Gastrocnemius medialis (tissue), 4 donors: Measurements from ENCODE around the gene UNK. TPM values are rescaled to one million over a fixed set of nuclear protein-coding genes. Genes with fewer than 3 reads are reported as not detected.

ENCODE experiments used
- ATAC-seq, 2 donors: fragments of 150-250 bp; one replicate each; pipeline ENCODE4 v1.9.1; 2016
- DNase-seq, 2 donors: peaks; one replicate each; pipeline ENCODE4 v3.0.0-alpha.2; 2019
- H3K27ac ChIP-seq, 4 donors: fragments of 200-600 bp; sonication (generic); 1 replicate in 1 of 4; 2 replicates in 3 of 4; pipeline ENCODE4 v1.5.1; 2016 to 2018; ENCODE audit warnings: mild to moderate bottlenecking in 2 of 4, moderate library complexity in 1 of 4
- H3K27me3 ChIP-seq, 3 donors: fragments of 200-600 bp; sonication (generic) in 2 of 3; 1 replicate in 1 of 3; 2 replicates in 2 of 3; pipeline versions ENCODE4 v1.5.1 to v1.6.0; 2016 to 2019; ENCODE audit warnings: mild to moderate bottlenecking in 1 of 3, moderate library complexity in 1 of 3
- H3K36me3 ChIP-seq, 2 donors: fragments of 200-600 bp; sonication (generic) in 1 of 2; one replicate each; pipeline ENCODE4 v1.5.1; 2017 to 2018
- H3K4me1 ChIP-seq, 2 donors: fragments of 200-600 bp; sonication (generic) in 1 of 2; one replicate each; pipeline ENCODE4 v1.5.1; 2016 to 2017; ENCODE audit warnings: mild to moderate bottlenecking in 2 of 2
- H3K4me3 ChIP-seq, 4 donors: fragments of 200-600 bp; sonication (generic) in 3 of 4; 1 replicate in 1 of 4; 2 replicates in 3 of 4; pipeline ENCODE4 v1.5.1; 2016 to 2019; ENCODE audit warnings: mild to moderate bottlenecking in 2 of 4
- H3K9me3 ChIP-seq, 3 donors: fragments of 200-600 bp; sonication (generic) in 2 of 3; 1 replicate in 1 of 3; 2 replicates in 2 of 3; pipeline ENCODE4 v1.5.1; 2016 to 2019
- CTCF ChIP-seq, 5 experiments: fragments of 450-650 bp in 3 of 5; fragments of 200-600 bp in 2 of 5; sonication (generic) in 2 of 5; IDR thresholded peaks in 4 of 5; conservative IDR thresholded peaks in 1 of 5; 1 replicate in 4 of 5; 2 replicates in 1 of 5; pipeline ENCODE4 v1.5.1; 2016 to 2019; ENCODE audit warnings: antibody characterized with exemption in 5 of 5, mild to moderate bottlenecking in 3 of 5, moderate library complexity in 3 of 5
- POLR2A ChIP-seq, 2 donors: fragments of 450-650 bp; IDR thresholded peaks; one replicate each; pipeline ENCODE4 v1.6.1; 2017; ENCODE audit warnings: antibody characterized with exemption in 2 of 2, mild to moderate bottlenecking in 2 of 2, moderate library complexity in 2 of 2
- in situ Hi-C, 4 donors: fragments of 200-750 bp; cut with MboI; loops; one replicate each; pipeline versions ENCODE4 v1.15.0 to v1.8.0; 2017; ENCODE audit warnings: low sequenced_read_pairs in 4 of 4
- intact Hi-C: fragments of 100-400 bp; cut with DNase I; formaldehyde crosslinking; loops from one replicate; pipeline ENCODE4 v1.15.1; 2023; ENCODE audit warnings: low total_unique reads
- total RNA-seq, 4 donors: library from RNA; depleted of rRNA; stranded (reverse); fragments of >200 nt; gene quantifications; one replicate each; pipeline versions ENCODE4 v1.1.0 to v1.2.3, GENCODE V29; 2016

Gene UNK
- total RNA-seq, 4 donors from 2014 or later = 10.4 to 19.2 (median 13.1) TPM

GRCh38 chr17:75825149-75825552, 40.5 kb downstream of the UNK start:
- in situ Hi-C loops (no loop called here), intact Hi-C loops (loop anchor here (5.0 kb wide), 1 partner anchor 33 kb away; no protein-coding TSS in a partner anchor)
- ATAC-seq (no peak), DNase-seq (no peak)
- Histone ChIP-seq H3K9me3 (no peaks in the 10 kb centered on the region), H3K27ac (no peak overlapping the region), H3K4me3 (no peak overlapping the region), H3K27me3 (no peaks in the 10 kb centered on the region), H3K36me3 (peaks cover 0 to 47% of the 10 kb centered on the region in 2 donors), H3K4me1 (peaks cover 15 to 17% of the 10 kb centered on the region in 2 donors)
- no peak for TF ChIP-seq CTCF (IDR thresholded peaks at IDR 0.05 in 4 of 5, conservative IDR thresholded peaks at IDR 0.05 in 1 of 5)
- no peak for TF ChIP-seq POLR2A (IDR thresholded peaks at IDR 0.05)

- DNase-seq = no peak
- no peaks in the 10 kb centered on the region for H3K9me3 ChIP-seq
- peaks cover 15 to 17% of the 10 kb centered on the region in 2 donors for H3K4me1 ChIP-seq
- H3K27ac ChIP-seq = peak overlapping the region in 1 of 4 donors; percentile 30
- H3K27me3 ChIP-seq = no peaks in the 10 kb centered on the region
- no peak overlapping the region for H3K4me3 ChIP-seq
- in situ Hi-C loops (no loop called here), intact Hi-C loops (loop anchor here (2.0 to 5.0 kb wide), 2 partner anchors 34 to 61 kb away; partner anchors contain the start of gene GALK1)
- no peak for TF ChIP-seq CTCF (IDR thresholded peaks at IDR 0.05 in 4 of 5, conservative IDR thresholded peaks at IDR 0.05 in 1 of 5)
- TF ChIP-seq POLR2A (IDR thresholded peaks at IDR 0.05) = no peak
- peaks cover 0 to 47% of the 10 kb centered on the region in 2 donors for H3K36me3 ChIP-seq
- ATAC-seq = no peak
Measured at GRCh38 chr17:75825748-75826370, 41.3 kb downstream of the UNK start.

GRCh38 chr17:75826561-75827307, 42.1 kb downstream of the UNK start:
- ATAC-seq (peak in 1 of 2 donors; percentile 6), DNase-seq (no peak)
- Histone ChIP-seq H3K27ac (peak overlapping the region; percentile 74 to 77 (median 76)), H3K36me3 (peaks cover 0 to 44% of the 10 kb centered on the region in 2 donors), H3K27me3 (no peaks in the 10 kb centered on the region), H3K9me3 (no peaks in the 10 kb centered on the region), H3K4me1 (peaks cover 15 to 17% of the 10 kb centered on the region in 2 donors), H3K4me3 (no peak overlapping the region)
- TF ChIP-seq CTCF (IDR thresholded peaks at IDR 0.05 in 4 of 5, conservative IDR thresholded peaks at IDR 0.05 in 1 of 5) (no peak), POLR2A (IDR thresholded peaks at IDR 0.05) (no peak)
- in situ Hi-C loops = no loop called here
- intact Hi-C loops = loop anchor here (2.0 to 5.0 kb wide), 2 partner anchors 34 to 62 kb away; partner anchors contain the start of gene GALK1

- intact Hi-C loops = loop anchor here (2.0 to 5.0 kb wide), 2 partner anchors 35 to 63 kb away; partner anchors contain the start of gene GALK1
- in situ Hi-C loops = no loop called here
- peaks cover 0 to 41% of the 10 kb centered on the region in 2 donors for H3K36me3 ChIP-seq
Measured at GRCh38 chr17:75827308-75828075, 42.9 kb downstream of the UNK start.

More at GRCh38 chr17:75827308-75828075, 42.9 kb downstream of the UNK start:
- H3K9me3 ChIP-seq = no peaks in the 10 kb centered on the region
- peaks cover 15 to 17% of the 10 kb centered on the region in 2 donors for H3K4me1 ChIP-seq
- peak overlapping the region; percentile 74 to 77 (median 76) for H3K27ac ChIP-seq
- H3K27me3 ChIP-seq = no peaks in the 10 kb centered on the region
- ATAC-seq (peak; percentile 42 to 78), DNase-seq (peak in 1 of 2 donors; percentile 66)
- H3K4me3 ChIP-seq = peak overlapping the region; percentile 16 to 51 (median 44)
- peak; percentile 64 to 79 (median 76) for TF ChIP-seq CTCF (IDR thresholded peaks at IDR 0.05 in 4 of 5, conservative IDR thresholded peaks at IDR 0.05 in 1 of 5)
- no peak for TF ChIP-seq POLR2A (IDR thresholded peaks at IDR 0.05)
